GM12801 (cell line): ENCODE results near the gene TRDN.

ENCODE experiments used
- TF ChIP-seq, protein P1 (sequence below): IDR thresholded peaks from one replicate; pipeline ENCODE4 v1.5.1; 2011; ENCODE audit warnings: control low read depth; ENCODE audit not compliant: insufficient read length; ENCODE audit errors: extremely low read depth

Gene TRDN

DNA sequence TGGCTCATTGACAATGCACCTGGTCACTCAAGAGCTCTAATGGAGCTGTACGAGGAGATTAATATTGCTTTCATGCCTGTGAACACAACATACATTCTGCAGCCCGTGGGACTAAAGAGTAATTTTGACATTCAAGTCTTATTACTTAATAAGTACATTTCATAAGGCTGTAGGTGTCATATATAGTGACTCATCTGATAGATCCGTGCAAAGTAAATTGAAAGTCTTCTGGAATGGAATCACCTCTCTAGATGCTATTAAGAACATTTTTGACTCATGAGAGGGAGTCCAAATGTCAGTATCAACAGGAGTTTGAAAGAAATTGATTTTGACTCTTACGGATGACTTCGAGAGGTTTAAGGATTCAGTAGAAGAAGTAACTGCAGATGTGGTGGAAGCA, 372.8 kb downstream of the TRDN start:
- TF ChIP-seq, protein P1, sequence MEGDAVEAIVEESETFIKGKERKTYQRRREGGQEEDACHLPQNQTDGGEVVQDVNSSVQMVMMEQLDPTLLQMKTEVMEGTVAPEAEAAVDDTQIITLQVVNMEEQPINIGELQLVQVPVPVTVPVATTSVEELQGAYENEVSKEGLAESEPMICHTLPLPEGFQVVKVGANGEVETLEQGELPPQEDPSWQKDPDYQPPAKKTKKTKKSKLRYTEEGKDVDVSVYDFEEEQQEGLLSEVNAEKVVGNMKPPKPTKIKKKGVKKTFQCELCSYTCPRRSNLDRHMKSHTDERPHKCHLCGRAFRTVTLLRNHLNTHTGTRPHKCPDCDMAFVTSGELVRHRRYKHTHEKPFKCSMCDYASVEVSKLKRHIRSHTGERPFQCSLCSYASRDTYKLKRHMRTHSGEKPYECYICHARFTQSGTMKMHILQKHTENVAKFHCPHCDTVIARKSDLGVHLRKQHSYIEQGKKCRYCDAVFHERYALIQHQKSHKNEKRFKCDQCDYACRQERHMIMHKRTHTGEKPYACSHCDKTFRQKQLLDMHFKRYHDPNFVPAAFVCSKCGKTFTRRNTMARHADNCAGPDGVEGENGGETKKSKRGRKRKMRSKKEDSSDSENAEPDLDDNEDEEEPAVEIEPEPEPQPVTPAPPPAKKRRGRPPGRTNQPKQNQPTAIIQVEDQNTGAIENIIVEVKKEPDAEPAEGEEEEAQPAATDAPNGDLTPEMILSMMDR, result no peak

DNA sequence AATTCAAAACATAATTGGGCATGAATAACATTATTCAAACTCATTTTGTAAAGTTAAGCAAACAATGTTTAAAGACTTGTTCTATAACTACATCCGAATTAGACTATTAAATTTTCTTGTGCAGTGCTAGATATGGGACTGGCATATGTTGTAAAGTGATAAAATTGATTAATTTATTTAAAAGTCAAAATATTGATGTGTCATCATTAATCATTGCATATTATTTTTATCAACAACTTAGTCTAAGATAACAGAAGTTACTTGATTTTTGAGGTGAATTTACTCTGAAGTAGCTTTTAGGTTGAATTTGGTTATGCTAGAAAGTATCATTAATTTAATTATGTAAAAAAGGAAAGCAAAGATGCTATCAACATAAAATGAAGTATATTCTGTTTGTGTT, 396.1 kb downstream of the TRDN start:
- TF ChIP-seq, protein P1, result no peak

DNA sequence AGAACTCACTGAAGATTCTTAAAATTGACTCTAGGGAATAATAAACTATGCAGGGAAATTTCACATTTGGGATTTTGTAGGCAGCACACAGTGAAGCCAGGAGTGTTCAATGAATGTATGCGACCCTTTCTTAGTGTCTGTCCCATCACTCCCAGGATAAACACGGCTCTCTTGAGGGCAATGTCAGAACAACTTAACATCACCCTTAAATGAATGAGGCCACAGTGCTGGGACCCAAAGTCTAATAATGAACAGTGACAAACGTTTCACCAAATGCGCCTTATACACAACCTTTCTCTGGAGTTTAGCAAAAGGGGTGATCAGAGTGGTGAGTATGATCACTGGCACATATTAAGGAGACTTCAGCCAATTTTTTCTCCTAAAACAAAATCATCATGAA, 403.4 kb downstream of the TRDN start:
- TF ChIP-seq, protein P1, result no peak

DNA sequence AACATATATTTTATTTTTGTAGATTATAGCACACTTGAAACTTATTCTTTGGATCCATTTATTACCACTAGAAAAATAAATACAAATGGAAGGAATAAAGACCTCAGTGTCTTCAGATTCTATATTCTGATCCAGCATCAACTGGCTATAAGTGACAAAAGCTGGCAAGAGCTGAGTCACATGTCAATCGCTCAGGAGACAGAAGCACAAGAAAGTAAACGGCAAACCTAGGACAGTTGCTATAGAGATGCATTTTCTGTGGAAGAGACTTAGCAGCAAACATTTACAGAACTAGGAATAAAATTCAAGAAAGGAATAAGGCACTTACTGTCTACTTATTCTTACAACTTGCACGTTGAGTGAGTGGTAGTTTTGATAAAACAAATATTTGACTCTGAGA, 410.4 kb downstream of the TRDN start:
- TF ChIP-seq, protein P1, result no peak

DNA sequence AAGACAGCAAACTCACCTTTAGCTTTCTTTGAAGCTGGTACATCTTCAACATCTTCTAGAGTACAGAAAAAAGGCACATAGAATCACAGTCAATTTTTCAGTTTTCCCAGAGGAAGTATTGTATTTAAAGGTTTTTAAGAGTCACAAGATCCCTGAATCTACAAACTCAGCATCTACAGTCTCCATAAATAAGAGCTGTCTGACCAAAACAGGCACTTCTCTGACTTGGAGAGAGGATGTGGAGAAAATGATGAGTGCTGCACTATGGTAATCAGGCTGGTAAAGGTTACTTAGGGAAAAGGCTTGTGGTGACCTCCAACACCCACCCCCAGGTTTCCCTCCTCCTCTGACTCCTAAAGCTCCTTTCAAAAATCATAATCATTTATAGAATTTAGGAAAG, 412.7 kb downstream of the TRDN start:
- TF ChIP-seq, protein P1, result no peak

DNA sequence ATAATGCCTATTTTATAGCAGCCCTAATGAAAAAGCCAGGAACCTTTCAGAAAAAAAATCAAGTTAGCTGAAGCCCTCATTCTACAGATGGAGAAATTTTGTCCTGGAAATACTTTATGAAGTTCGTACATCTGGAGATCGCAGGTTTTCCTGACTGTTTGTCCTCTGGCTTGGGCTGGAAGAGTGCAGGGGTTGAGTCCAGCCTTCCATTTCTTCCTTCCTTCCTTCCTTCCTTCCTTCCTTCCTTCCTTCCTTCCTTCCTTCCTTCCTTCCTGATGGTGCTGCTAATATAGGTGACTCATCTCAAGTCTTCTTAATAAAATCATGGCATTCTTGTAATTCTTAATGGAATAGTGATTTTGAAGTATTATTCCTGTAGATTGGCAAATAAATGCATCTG, 413.3 kb downstream of the TRDN start:
- TF ChIP-seq, protein P1, result no peak

DNA sequence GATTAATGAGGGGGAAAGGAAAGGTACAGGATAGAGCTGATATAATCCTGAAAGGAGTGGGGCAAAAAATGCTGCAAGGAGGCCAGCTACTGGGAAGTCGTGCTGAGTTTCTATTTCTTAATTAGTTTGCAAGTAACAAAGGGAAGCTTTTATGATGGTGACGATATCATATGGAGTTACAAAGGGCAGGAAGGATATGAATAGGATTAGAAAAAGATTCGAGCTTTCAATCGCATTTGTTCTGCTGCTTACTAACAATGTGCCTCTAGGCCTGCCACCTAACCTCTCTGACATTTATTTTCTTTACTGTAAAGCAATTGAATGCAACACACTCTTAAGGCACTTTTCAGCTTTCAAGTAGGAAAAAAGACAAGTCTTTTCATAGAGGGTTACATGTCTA, 421.5 kb downstream of the TRDN start:
- TF ChIP-seq, protein P1, result no peak

DNA sequence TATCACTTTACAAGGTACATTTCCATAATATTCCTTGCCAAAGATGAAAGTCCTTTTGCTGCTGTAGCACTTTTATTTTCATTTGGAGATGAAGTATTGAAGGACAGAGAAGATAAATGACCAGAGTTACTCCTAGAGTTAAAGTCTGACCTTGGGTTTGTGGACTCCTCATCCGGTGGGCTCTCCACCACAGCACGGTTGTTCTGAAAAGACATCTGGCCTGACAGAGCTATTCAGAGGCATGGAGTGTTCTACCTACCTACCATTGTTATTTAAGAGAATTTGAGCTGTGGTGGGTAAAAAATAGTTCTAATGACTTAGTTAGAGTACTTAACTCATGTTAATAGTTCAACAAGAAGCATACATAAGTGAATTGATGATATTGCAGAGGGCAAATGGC, 422.3 kb downstream of the TRDN start:
- TF ChIP-seq, protein P1, result no peak
